ENCODE results near the gene HSP90AB1.

Gene HSP90AB1

DNA sequence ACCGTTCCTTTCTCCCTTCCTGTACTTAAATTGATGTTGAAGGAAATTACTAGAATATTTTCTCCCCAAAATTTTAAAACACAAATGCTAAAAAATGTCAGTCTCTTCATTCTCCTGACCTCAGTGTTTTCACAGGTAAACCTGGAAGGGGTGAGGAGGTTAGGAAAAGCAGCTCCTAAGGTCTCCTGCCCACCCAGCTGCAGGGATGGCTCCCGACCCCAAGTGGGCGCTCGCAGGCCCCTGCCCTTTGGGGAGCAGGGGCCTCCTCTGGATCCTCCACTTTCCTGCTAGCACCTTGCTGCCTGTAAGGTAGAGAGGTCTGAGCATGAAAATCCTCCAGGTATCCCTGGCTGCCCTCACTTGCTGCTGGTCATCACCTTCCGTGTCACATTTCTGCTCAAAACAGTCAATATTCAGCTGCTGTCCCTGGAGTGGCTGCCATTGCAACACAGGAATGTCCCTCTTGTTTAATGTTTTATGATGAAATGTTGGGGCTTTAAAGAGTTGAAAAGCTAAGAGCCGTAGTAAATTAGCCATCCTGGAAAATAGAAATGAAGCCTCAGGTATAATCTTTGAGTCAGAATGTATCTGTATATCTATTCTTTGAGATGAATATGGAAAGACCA lies 10.9 kb upstream of the HSP90AB1 start:
- no peak for DNase-seq

DNA sequence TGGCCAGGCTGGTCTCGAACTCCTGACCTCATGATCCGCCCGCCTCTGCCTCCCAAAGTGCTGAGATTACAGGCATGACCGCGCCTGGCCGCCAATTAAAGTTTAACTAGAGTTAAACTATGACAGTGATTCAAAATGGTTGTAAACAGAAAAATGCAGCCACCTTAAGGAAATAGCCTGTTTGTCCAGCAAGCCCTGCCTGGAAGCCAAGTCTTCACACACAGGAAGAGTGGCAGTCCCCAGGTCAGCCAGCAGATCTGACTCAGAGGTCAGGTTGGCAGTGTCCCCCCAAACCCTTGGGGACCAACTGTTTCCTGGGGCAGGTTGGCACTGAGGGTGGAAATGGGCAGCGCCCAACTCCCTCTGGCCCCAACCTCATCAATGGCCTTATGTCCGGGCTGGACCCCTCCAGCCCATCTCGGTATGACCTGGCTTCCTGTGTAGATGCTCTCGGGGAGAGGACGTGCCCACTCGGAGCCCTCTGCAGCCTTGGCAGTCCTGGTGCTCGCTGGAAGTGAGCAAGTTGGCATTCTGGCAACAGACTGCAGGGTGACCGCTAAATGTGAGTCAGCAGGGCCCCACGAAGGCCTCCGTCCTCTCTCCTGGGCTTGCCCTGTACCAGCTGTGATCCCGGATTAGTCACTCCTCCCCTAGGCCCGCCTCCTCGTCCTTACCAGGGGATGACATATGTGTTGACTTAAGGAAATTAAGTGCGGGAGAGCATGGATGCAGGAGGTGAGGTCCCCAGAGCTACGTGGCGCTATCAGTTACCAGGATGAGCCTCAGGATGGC lies 9.7 kb upstream of the HSP90AB1 start:
- peak; percentile 61 for DNase-seq

DNA sequence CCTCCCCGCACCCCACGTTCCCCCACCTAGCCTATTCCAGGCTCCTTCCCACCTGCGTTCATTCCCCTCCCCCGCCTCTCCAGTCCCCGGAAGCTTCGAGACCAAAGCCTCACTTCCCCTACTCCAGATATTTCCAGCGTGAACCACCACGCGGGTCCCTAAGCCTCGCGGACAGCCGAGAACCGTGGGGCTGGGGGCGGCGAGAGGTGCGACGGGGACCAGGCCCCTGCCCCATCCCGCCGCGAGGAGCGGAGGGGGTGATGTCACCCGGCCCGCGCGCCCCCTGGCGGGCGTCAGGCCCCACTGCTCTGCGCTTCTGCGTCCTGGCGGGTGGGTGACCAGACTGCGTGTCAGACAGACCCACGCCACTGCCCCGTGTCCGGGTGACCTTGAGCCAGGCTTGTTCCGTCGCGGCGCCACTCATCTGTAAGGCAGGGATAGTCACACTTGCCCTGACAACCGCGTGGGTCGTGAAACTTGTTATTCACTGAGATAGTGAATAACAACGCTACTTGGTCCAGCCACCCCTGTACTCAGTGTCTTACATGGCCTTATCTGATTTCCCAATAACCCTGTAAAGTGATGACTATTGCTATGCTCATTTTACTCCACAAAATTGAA lies 9.0 kb upstream of the HSP90AB1 start:
- peak; percentile 19 for DNase-seq

DNA sequence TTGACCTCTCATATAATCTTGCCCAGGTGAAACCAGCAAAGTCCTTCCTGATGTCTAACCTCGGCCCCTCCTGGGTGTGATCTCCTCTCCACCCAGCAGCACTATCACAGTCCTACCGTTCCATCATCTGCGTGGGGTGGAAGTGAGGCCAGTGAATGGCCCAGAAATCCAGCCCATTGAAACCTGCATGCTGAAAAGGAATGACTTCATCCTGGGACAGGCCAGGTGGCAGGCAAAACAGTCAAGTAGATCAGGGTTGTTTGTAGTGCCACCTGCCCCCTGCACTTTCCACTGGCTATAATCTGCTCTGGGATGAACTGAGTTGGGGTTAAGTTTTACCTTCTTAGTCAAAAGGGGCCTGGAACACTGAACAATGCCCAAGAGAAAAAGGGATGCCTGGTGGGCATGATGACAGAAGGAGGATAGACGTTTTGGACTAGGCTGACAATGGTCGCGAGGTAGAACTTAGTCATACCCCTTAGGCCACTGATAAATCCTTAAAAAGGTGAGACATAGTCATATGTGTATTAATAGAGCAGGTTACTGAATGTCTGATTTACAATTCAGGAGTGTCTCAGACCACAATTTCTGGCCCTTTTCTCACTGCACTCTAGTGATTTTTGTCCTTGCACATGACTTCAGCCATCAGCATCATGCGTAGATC lies 8.1 kb upstream of the HSP90AB1 start:
- no peak for DNase-seq

DNA sequence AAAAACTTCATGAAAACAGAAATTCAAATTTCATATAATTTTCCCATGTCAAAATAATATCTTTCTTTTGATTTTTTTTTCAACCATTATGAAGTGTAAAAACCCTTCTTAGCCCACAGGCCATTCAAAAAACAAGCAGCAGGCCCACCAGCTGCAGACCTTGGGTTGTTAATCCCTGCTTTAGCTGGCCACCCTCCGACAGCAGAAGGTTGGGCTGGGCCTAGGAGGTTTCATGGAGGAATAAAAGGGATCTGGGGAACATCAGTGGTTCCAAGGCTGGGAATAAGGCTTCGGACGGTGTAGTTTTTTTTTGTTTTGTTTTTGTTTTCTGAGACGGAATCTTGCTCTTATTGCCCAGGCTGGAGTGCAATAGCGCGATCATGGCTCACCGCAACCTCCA lies 3.6 kb upstream of the HSP90AB1 start:
- no peak for DNase-seq

DNA sequence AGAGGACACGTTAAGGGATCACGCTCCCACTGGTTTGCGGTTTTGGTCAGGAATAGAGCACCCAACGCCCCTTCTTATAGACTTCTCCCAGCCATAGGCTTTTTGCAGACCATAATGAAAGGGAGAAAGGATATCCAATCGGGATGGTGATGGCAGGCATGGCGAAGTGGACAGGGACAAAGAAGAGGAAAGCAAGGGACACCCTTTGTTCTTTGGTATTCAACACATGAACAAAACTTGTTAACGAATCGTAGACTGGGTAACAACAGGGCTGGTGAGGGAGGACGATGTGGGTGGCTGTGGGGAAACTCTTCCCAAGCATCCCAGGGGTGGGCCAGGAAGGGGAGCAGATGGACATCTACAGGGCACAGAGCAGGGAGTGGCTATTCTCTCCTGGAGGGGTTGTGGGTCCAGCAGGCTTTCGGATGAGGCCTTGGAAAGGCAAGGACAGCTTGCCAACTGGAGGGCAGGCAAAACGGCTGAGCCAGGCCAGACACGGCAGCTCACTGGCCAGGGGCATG lies 1.4 kb upstream of the HSP90AB1 start:
- no peak for DNase-seq

DNA sequence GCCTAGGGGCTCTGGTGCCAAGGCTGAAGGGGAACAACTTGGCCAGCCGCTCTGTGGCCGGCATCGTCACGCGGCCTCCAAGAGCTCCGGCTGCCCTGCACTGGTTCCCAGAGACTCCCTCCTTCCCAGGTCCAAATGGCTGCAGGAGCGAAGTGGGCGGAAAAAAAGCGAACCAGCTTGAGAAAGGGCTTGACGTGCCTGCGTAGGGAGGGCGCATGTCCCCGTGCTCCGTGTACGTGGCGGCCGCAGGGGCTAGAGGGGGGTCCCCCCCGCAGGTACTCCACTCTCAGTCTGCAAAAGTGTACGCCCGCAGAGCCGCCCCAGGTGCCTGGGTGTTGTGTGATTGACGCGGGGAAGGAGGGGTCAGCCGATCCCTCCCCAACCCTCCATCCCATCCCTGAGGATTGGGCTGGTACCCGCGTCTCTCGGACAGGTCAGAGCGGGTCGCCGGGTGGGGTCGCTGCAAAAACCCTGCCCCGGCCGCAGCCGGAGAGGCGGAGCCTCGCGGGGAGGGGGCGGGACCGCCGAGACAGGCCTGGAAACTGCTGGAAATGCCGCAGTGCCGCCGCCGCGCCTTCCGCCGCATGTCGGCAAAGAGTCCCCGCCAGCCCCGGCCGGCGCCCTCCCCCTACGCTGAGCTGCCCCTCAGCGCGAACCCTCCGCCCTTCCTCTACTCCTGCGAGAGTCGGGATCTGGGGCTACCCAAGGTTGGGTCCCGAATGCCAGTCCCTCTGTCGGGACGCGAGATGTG lies 814 bp upstream of the HSP90AB1 start:
- no peak for DNase-seq

DNA sequence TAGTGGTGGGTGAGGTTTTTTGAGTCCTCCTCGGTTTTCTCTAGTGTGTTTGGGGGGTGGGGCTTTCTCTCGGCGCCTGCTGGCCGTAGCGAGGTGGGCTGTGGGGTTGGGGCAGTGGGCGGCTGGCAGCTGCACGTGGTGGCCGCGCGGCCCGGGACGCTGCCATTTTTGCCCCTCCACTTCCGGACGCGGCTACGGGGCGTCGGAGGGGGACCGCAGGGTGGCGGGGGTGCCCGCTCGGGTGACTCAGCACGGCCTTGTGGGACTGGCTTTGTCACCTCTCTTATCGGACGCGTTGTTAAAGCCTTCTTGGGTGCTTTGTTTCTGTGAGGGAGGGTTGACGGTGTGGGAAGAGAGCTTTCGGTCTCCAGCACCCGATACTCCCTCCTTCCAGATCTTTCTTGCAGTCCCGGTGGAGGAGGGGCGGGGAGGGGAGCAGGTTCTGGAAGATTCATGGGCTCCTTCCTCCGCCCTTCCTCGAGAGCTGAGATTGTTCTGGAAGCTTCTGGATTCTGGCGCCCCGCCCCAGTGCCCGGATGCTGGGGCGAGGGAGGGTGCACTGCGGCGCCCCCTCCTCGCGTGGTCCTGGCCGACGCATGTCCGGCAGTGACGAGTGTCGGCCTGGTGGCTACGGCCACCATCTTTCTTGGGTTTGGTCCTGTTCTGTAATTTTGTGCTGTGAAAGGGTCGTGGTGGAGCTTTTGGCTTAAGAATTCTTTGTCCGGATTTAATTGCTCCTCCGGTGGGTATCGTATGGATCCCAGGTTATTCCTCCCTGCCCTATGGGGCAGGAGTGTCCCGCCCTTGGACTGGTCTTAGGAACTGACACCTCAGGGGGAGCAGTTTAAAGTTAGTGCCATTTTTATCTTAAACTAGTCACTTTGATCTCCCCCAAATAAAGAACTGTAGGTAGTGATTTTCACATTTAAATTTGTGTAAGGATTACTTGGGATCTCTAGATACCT lies 719 bp downstream of the HSP90AB1 start:
- peak; percentile 21 for DNase-seq

DNA sequence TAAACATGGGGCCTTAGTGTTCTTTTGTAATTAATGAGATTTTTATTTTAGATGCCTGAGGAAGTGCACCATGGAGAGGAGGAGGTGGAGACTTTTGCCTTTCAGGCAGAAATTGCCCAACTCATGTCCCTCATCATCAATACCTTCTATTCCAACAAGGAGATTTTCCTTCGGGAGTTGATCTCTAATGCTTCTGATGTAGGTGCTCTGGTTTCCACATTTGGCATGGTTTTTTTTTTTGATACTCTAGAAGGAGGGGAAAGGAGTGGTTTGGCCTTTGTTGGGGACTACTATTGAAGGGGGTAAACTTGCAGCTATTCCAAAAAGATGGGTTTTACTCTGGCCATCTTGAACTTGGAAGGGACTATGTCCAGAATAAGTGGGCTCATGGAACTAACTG lies 1.7 kb downstream of the HSP90AB1 start:
- no peak for DNase-seq

DNA sequence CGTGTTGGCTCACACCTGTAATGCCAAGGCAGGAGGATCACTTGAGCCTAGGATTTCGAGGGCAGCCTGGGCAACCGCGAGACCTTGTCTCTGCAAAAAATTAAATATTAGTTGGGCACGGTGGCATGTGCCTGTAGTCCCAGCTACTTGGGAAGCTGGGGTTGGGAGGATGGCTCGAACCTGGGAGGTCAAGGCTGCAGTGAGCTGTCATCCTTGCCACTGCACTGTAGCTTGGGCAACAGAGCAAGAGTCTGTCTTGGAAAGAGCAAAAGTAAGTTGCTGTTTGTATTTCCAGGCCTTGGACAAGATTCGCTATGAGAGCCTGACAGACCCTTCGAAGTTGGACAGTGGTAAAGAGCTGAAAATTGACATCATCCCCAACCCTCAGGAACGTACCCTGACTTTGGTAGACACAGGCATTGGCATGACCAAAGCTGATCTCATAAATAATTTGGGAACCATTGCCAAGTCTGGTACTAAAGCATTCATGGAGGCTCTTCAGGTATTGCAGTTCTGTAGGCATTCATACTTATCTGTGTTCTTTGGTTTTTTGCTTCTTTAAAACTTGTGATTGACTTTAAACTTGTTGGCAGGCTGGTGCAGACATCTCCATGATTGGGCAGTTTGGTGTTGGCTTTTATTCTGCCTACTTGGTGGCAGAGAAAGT lies 2.3 kb downstream of the HSP90AB1 start:
- no peak for DNase-seq

DNA sequence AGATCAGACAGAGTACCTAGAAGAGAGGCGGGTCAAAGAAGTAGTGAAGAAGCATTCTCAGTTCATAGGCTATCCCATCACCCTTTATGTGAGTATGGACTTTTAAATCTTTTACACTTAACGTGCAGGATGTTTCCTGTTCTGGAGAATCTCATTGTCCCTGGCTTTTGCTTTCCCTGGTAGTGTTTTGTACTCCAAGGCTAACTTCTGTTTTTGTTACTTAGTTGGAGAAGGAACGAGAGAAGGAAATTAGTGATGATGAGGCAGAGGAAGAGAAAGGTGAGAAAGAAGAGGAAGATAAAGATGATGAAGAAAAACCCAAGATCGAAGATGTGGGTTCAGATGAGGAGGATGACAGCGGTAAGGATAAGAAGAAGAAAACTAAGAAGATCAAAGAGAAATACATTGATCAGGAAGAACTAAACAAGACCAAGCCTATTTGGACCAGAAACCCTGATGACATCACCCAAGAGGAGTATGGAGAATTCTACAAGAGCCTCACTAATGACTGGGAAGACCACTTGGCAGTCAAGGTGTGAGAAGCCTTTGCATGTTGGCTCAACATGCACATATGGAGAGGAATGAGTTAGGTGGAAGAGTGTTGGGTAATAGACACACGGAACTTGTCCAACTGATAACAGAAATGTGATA lies 3.3 kb downstream of the HSP90AB1 start:
- DNase-seq = no peak

DNA sequence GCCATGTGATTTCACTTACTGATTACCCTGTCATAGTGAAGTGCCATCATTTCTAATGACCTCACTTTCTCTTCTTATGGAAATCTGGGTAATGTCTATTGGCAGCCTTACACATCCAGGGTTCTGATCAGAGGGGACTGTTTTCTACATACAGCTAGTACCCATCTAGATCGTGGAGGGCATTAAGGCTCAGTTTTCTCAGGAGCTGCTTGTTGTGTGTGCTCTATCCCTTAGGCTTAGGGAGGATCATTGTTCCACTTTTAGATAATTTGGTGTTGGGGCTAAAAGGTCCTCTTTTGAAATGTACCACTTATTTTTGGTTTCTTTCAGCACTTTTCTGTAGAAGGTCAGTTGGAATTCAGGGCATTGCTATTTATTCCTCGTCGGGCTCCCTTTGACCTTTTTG lies 3.8 kb downstream of the HSP90AB1 start:
- DNase-seq = no peak

DNA sequence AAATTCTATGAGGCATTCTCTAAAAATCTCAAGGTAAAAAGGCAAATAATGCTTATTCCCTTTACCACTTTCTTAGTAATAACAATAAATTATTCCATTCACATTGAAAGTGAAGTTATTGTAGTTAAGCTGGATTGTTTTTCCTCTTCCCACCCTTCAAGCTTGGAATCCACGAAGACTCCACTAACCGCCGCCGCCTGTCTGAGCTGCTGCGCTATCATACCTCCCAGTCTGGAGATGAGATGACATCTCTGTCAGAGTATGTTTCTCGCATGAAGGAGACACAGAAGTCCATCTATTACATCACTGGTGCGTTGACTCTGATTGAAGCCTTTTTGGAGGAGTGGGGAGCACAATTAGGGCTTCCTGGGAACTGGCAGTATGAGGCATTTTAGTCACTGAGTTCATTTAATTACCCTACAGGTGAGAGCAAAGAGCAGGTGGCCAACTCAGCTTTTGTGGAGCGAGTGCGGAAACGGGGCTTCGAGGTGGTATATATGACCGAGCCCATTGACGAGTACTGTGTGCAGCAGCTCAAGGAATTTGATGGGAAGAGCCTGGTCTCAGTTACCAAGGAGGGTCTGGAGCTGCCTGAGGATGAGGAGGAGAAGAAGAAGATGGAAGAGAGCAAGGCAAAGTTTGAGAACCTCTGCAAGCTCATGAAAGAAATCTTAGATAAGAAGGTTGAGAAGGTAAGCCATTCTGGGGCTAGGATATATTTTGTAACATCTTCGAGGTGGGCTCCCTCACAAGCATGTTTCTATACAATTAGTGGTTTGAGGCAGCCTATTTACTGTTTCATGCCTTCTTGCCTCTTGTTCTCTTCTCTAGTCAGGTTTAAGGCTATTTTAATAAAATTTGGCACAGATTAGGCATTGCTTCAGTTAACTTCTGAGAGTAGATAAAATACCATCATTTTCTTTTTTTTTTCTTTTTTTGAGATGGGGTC lies 4.9 kb downstream of the HSP90AB1 start:
- no peak for DNase-seq

DNA sequence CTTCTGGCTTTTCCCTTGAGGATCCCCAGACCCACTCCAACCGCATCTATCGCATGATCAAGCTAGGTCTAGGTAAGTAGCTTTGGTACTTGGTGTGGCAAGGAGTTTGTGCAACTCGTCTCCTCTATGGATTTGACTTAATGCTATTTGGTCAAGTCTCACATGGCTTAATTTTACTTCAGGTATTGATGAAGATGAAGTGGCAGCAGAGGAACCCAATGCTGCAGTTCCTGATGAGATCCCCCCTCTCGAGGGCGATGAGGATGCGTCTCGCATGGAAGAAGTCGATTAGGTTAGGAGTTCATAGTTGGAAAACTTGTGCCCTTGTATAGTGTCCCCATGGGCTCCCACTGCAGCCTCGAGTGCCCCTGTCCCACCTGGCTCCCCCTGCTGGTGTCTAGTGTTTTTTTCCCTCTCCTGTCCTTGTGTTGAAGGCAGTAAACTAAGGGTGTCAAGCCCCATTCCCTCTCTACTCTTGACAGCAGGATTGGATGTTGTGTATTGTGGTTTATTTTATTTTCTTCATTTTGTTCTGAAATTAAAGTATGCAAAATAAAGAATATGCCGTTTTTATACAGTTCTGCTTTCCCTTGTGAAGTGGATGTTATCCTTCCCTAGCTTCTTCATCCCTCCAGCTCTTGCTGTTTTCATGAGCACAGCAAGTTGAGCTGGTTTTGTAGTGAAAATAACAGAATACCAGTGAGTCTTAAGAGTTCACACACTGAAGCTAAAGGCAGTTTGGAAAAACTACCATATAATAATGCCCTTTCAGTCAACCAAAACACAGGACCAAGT lies 6.6 kb downstream of the HSP90AB1 start:
- DNase-seq = no peak

DNA sequence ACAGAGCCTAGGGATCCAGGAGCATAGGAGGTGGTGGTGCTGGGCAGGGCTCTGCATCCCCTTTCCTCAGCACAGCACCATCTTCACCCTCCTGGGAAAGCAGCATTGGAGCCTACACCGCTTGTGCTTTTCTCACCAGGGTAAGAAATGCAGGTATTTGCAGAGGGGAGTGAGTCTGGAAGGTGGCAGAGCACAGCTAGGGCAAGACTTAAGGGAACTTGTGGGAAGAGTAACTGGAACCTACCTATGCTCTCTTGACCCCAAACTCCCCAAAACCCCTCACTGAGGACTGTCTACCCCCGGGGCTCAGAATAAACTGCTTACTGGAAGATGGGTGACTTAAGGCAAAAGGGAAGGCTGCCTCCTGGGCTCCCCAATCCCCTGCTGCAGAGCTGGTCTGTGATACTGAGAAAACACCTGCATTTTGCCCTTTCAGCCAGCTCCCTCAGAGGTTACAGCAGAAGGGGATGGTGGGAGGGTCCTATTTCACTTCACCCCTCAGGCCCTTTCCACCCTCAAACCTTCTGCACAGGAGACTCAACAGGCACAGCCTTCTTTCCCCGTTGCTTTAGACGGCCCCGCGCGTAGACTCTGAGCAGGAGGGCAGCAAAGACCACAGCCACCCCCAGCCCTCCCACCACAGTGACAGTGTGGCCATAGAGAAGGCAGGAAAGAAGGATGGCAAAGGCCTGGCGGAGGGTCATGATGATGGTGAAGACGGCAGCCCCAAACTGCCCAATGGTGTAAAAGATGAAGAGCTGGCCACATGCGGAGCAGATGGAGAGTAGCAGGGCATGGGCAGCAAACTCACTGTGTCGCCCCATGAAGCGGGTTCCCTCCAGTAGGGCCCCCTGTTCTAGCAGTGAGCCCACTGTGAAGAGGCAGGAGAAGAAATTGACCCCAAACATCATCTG lies 7.5 kb downstream of the HSP90AB1 start:
- no peak for DNase-seq

DNA sequence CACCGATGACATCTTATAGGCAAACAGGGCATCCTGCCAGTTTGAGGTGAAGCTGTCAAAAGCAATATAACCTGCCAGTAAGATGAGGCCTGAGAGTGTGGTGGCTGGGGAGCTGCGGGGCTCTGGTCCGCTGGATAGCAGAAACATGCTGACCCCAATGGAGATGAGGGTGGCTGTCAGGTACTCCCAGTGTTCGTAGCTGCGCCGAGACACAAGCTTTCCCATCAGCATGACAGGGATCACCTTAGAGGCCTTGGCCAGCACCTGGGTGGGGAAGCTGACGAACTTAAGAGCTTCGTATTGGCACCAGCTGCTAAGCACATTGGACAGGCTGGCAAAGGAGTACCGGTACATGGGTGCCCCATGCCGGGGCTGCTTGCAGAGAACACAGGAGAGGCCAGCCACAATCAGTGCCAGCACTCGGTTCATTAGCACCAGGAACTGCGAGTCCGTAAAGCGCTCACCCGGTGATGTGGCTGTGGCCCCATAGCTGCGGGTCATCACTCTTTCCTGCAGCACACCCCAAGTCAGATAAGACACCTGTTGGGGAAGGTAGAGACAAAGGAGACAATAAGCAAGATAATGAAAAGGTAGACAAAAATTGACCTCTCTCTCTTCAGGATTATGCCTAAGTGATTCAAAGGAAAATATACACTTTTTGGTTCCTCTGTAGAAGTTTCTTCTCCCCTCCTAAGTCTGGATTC lies 8.4 kb downstream of the HSP90AB1 start:
- no peak for DNase-seq

Measured in GF-D8 (cell line).